ENCODE results near the gene STAT6. TPM values are rescaled to one million over a fixed set of nuclear protein-coding genes. Genes with fewer than 3 reads are reported as not detected.
A peak's percentile ranks its signal among the peaks of the same experiment; 100 is the strongest.

The STAT6 gene
- total and polyA plus RNA-seq, 3 experiments from 2014 or later: 82.8 to 265 (median 262) TPM

GRCh38 chr12:57142121-57142520 is 31.0 kb upstream of the STAT6 start:
- ChIA-PET POLR2A (no interaction called here), CTCF (interaction anchor here (1.3 to 2.2 kb wide), 2 partner anchors 18 to 40 kb away, joined by 3 to 10 read pairs; no protein-coding TSS in a partner anchor)
- DNase-seq: no peak
- no peaks in the 10 kb centered on the region for H3K9me3 Mint-ChIP-seq
- no peak overlapping the region for H3K27ac Mint-ChIP-seq
- peaks cover 0 to 2% (median 0%) of the 10 kb centered on the region in 3 donors for H3K36me3 Mint-ChIP-seq
- Histone ChIP-seq H3K4me1 (ENCODE audit: insufficient read depth, low read length) (no peaks in the 10 kb centered on the region), H3K9me3 (ENCODE audit: low read length) (no peaks in the 10 kb centered on the region), H3K27me3 (ENCODE audit: insufficient read depth, low read length, poor library complexity, severe bottlenecking) (no peaks in the 10 kb centered on the region), H3K4me3 (ENCODE audit: low read length) (no peak overlapping the region), H3K27ac (ENCODE audit: low read depth, low read length) (no peak overlapping the region), H3K36me3 (ENCODE audit: insufficient read depth, low read length) (no peaks in the 10 kb centered on the region)
- peaks cover 0 to 1% of the 10 kb centered on the region in 2 donors for H3K27me3 Mint-ChIP-seq
- peaks cover 0 to 3% (median 0%) of the 10 kb centered on the region in 3 donors for H3K4me1 Mint-ChIP-seq
- H3K4me3 Mint-ChIP-seq: no peak overlapping the region

GRCh38 chr12:57141249-57141648 is 30.1 kb upstream of the STAT6 start:
- DNase-seq: no peak
- Histone ChIP-seq H3K36me3 (ENCODE audit: insufficient read depth, low read length) (no peaks in the 10 kb centered on the region), H3K27me3 (ENCODE audit: insufficient read depth, low read length, poor library complexity, severe bottlenecking) (no peaks in the 10 kb centered on the region), H3K4me3 (ENCODE audit: low read length) (no peak overlapping the region), H3K27ac (ENCODE audit: low read depth, low read length) (no peak overlapping the region), H3K9me3 (ENCODE audit: low read length) (no peaks in the 10 kb centered on the region), H3K4me1 (ENCODE audit: insufficient read depth, low read length) (no peaks in the 10 kb centered on the region)
- Mint-ChIP-seq H3K36me3 (peaks cover 0 to 2% (median 0%) of the 10 kb centered on the region in 3 donors), H3K27me3 (peaks cover 0 to 1% of the 10 kb centered on the region in 2 donors), H3K27ac (peak overlapping the region in 1 of 8 donors; percentile 58), H3K4me3 (no peak overlapping the region), H3K9me3 (no peaks in the 10 kb centered on the region), H3K4me1 (peaks cover 0 to 3% (median 0%) of the 10 kb centered on the region in 3 donors)
- ChIA-PET POLR2A (no interaction called here), CTCF (interaction anchor here (2.2 kb wide), 1 partner anchor 17 kb away, joined by 10 read pairs; no protein-coding TSS in a partner anchor)

DNA sequence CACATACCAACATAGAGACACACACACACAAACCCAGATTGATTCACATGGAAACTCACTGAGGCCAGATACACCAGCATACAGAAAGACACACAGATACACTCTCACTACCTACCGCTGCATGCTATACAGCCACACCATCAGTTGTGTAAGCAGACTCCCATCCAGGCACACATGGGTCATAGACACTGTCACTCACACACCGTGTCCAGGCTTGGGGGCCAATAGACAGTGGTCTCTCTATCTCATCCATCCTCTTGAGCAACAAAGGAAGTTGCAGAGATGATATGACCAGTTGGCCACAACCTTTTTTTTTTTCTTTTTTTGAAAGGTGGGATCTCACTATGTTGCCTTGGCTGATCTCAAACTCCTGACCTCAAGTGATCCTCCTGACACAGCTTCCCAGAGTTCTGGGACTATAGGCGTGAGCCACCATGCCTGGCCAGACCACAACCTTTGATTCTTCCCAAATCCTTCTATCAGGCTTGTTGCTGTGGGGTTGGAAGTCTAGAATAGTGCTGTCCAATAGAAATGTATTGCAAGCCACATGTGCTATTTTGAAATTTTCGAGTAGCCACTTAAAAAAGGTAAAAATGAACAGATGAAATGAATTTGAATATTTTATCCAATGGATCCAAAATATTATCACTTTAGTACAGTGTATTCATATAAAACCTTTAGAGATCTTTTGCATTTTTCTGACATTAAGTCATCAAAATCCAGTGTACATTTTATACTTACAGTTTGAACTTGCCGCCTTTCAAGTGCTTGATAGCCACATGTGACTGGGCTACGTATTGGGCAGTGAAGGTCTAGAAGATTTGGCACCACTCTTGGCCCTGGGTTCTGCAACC is 28.9 kb upstream of the STAT6 start:
- Mint-ChIP-seq H3K4me1 (peaks cover 0 to 3% (median 0%) of the 10 kb centered on the region in 3 donors), H3K27ac (no peak overlapping the region), H3K9me3 (no peaks in the 10 kb centered on the region), H3K36me3 (peaks cover 0 to 2% (median 0%) of the 10 kb centered on the region in 3 donors), H3K4me3 (no peak overlapping the region), H3K27me3 (peaks cover 0 to 1% of the 10 kb centered on the region in 2 donors)
- Histone ChIP-seq H3K27me3 (ENCODE audit: insufficient read depth, low read length, poor library complexity, severe bottlenecking) (no peaks in the 10 kb centered on the region), H3K36me3 (ENCODE audit: insufficient read depth, low read length) (no peaks in the 10 kb centered on the region), H3K4me1 (ENCODE audit: insufficient read depth, low read length) (no peaks in the 10 kb centered on the region), H3K9me3 (ENCODE audit: low read length) (no peaks in the 10 kb centered on the region), H3K4me3 (ENCODE audit: low read length) (no peak overlapping the region), H3K27ac (ENCODE audit: low read depth, low read length) (no peak overlapping the region)
- ChIA-PET POLR2A (no interaction called here), CTCF (interaction anchor here (2.2 kb wide), 1 partner anchor 16 kb away, joined by 10 read pairs; no protein-coding TSS in a partner anchor)
- peak in 1 of 5 donors; percentile 7 for DNase-seq

DNA sequence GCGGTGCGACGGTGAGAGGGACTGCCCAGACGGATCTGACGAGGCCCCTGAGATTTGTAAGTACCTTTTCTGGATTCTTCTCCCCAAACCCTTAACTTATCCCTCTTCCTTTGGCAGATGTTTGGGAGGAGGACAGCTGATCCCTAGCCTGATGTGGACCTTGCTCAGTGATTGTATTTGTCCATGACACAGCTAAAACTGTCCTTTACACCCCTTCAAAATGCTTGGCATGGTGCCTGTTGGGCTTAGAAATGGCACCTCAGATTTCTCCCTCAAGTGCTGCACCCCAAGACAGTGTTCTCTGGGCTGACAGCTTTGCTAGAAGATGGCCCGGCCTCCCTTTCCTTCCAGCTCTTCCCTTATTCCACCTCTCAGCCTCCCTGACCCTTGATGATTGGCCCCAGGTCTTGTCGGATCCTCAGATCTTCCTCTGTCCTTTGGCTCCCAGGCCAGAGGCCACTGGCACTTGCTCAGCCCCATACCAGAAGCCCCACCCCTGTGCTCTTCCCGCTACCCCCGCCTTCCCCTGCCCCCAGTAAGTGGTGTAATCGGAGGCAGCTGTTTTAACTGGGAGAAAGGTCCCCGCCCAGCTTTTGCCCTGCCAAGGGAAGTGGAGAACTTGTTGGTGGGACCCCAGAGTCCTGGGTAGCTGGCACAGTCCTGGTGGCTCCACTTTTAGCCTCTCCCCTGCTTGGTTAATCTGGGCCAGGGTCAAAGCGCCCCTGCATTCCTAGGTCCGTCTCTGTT is 27.5 kb upstream of the STAT6 start:
- Histone ChIP-seq H3K27ac (ENCODE audit: low read depth, low read length) (no peak overlapping the region), H3K9me3 (ENCODE audit: low read length) (no peaks in the 10 kb centered on the region), H3K4me3 (ENCODE audit: low read length) (no peak overlapping the region), H3K36me3 (ENCODE audit: insufficient read depth, low read length) (no peaks in the 10 kb centered on the region), H3K4me1 (ENCODE audit: insufficient read depth, low read length) (no peaks in the 10 kb centered on the region), H3K27me3 (ENCODE audit: insufficient read depth, low read length, poor library complexity, severe bottlenecking) (no peaks in the 10 kb centered on the region)
- DNase-seq: peak in 1 of 5 donors; percentile 6
- H3K4me1 Mint-ChIP-seq: peaks cover 0 to 3% (median 0%) of the 10 kb centered on the region in 3 donors
- H3K36me3 Mint-ChIP-seq: peaks cover 0 to 2% (median 1%) of the 10 kb centered on the region in 3 donors
- peak overlapping the region in 1 of 8 donors; percentile 14 for H3K27ac Mint-ChIP-seq
- ChIA-PET POLR2A (no interaction called here), CTCF (interaction anchor here (0.7 kb wide), 1 partner anchor 15 kb away, joined by 3 read pairs; no protein-coding TSS in a partner anchor)
- no peak overlapping the region for H3K4me3 Mint-ChIP-seq
- peaks cover 0 to 1% of the 10 kb centered on the region in 2 donors for H3K27me3 Mint-ChIP-seq
- H3K9me3 Mint-ChIP-seq: no peaks in the 10 kb centered on the region

DNA sequence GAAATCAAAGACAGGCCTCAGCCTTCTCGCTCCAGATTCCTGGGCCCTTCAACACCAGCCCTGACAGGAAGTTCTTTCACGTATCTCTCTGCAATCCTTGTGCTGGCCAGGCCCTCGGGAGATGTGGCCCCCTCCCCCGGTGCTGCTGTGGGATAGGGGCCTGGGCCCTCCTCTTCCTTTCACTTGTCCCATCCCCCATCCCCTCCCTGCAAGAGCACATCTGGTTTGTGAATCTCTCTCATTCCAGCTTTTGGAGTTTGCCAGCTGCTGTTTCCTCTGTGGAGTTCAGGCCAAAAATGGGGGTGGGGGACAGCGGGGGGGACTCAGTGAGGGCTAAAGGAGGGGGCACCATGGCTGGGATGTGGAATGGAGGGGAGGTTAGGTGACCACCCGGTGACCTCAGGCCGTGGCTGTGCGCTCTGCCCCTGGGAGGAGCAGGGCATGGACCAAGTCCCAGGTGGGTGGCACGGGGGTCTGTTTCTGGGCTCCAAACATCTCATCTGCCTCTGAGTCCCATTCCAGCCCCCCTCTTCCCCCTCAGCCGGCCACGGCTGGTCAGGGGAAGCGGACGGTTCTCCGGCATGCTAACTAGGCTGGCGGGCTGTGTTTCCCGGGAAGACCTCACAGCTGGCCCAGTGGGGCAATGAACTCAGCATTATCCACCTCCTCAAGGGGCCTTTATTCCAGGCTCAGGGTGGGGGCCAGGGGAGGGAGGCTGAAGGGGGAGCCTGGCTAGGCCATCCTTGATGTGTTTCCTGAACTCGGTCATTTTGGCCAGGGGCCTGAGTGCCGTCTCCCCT is 24.6 kb upstream of the STAT6 start:
- no peaks in the 10 kb centered on the region for H3K9me3 Mint-ChIP-seq

DNA sequence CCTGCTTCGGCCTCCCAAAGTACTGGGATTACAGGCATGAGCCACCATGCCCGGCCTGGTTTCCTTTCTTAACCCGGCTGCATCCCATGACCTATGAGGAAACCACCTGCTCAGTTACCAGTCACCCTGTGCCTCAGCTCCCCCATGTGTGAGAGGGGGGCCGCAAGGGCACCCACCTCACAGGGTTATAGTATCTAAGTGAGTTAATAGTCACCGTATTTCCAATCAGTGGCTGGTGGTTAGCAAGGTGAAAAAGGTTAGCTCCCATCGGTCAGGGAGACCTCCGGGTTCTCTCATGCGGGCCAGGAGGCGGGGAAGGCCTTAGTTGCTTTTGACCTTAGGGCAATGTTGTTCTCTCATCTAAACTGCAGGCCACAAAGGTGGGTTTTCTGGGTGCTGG is 23.8 kb upstream of the STAT6 start:
- H3K4me1 ChIP-seq (ENCODE audit: insufficient read depth, low read length): no peaks in the 10 kb centered on the region
- no peak overlapping the region for H3K27ac ChIP-seq (ENCODE audit: low read depth, low read length)
- peak overlapping the region in 1 of 8 donors; percentile 92 for H3K27ac Mint-ChIP-seq
- H3K27me3 ChIP-seq (ENCODE audit: insufficient read depth, low read length, poor library complexity, severe bottlenecking): no peaks in the 10 kb centered on the region
- peak in 1 of 5 donors; percentile 17 for DNase-seq
- ChIA-PET POLR2A (no interaction called here), CTCF (no interaction called here)
- H3K36me3 ChIP-seq (ENCODE audit: insufficient read depth, low read length): no peaks in the 10 kb centered on the region
- H3K9me3 ChIP-seq (ENCODE audit: low read length): no peaks in the 10 kb centered on the region
- H3K27me3 Mint-ChIP-seq: peaks cover 3% of the 10 kb centered on the region in 2 donors
- peaks cover 0 to 1% (median 0%) of the 10 kb centered on the region in 3 donors for H3K36me3 Mint-ChIP-seq
- peaks cover 0 to 2% (median 1%) of the 10 kb centered on the region in 3 donors for H3K4me1 Mint-ChIP-seq
- H3K4me3 Mint-ChIP-seq: no peak overlapping the region
- no peaks in the 10 kb centered on the region for H3K9me3 Mint-ChIP-seq
- H3K4me3 ChIP-seq (ENCODE audit: low read length): no peak overlapping the region

More for the DNA sequence above, 24.6 kb upstream of the STAT6 start:
- ChIA-PET POLR2A (interaction anchor here (0.6 kb wide), 1 partner anchor 88 kb away, joined by 7 read pairs; no protein-coding TSS in a partner anchor), CTCF (interaction anchor here (1.2 kb wide), 1 partner anchor 9 kb away, joined by 3 read pairs; no protein-coding TSS in a partner anchor)
- Mint-ChIP-seq H3K36me3 (peaks cover 0 to 1% (median 0%) of the 10 kb centered on the region in 3 donors), H3K27me3 (peaks cover 3% of the 10 kb centered on the region in 2 donors), H3K4me3 (no peak overlapping the region), H3K27ac (no peak overlapping the region), H3K4me1 (no peaks in the 10 kb centered on the region)
- DNase-seq: peak in 1 of 5 donors; percentile 24
- Histone ChIP-seq H3K27ac (ENCODE audit: low read depth, low read length) (no peak overlapping the region), H3K9me3 (ENCODE audit: low read length) (no peaks in the 10 kb centered on the region), H3K4me1 (ENCODE audit: insufficient read depth, low read length) (no peaks in the 10 kb centered on the region), H3K27me3 (ENCODE audit: insufficient read depth, low read length, poor library complexity, severe bottlenecking) (no peaks in the 10 kb centered on the region), H3K4me3 (ENCODE audit: low read length) (no peak overlapping the region), H3K36me3 (ENCODE audit: insufficient read depth, low read length) (no peaks in the 10 kb centered on the region)

DNA sequence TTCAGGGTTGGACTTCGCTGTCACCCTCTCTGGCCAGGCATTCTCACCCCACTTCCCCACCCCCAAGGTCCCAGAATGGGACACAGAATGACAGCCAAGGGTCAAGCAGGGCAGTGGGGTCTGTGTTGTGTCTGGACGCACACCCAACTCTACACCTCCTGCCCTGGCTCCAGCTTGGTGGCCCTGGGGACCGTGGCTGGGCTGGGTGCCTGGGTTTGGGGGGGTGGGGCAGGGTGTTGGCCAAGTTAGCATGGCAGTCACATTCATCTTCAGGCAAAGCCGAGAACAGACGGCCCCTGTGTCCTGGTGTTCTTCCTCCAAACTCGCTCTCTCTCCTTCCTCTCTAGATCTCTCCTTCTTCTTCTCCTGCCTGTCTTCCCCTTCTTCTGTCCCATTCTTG is 22.8 kb upstream of the STAT6 start:
- H3K36me3 Mint-ChIP-seq: peaks cover 0 to 1% (median 0%) of the 10 kb centered on the region in 3 donors
- Histone ChIP-seq H3K9me3 (ENCODE audit: low read length) (no peaks in the 10 kb centered on the region), H3K36me3 (ENCODE audit: insufficient read depth, low read length) (no peaks in the 10 kb centered on the region), H3K4me1 (ENCODE audit: insufficient read depth, low read length) (peaks cover 2% of the 10 kb centered on the region), H3K4me3 (ENCODE audit: low read length) (no peak overlapping the region), H3K27ac (ENCODE audit: low read depth, low read length) (no peak overlapping the region), H3K27me3 (ENCODE audit: insufficient read depth, low read length, poor library complexity, severe bottlenecking) (no peaks in the 10 kb centered on the region)
- peaks cover 3% of the 10 kb centered on the region in 2 donors for H3K27me3 Mint-ChIP-seq
- H3K27ac Mint-ChIP-seq: peak overlapping the region in 2 of 8 donors; percentile 35 to 92
- peak in 1 of 5 donors; percentile 3 for DNase-seq
- peak overlapping the region in 1 of 7 donors; percentile 78 for H3K4me3 Mint-ChIP-seq
- H3K4me1 Mint-ChIP-seq: peaks cover 0 to 6% (median 6%) of the 10 kb centered on the region in 3 donors
- ChIA-PET CTCF (interaction anchor here (1.1 kb wide), 1 partner anchor 9 kb away, joined by 4 read pairs; no protein-coding TSS in a partner anchor), POLR2A (no interaction called here)
- no peaks in the 10 kb centered on the region for H3K9me3 Mint-ChIP-seq

All from CD8-positive, alpha-beta memory T cell (primary cell).